Heart right ventricle (tissue), 16 donors: ENCODE results near the gene INPP5A. TPM values are rescaled to one million over a fixed set of nuclear protein-coding genes. Genes with fewer than 3 reads are reported as not detected.

Experiments used
- ATAC-seq, 8 donors: fragments of 200-7000 bp; cut with Tn5 transposase; one replicate each; pipeline ENCODE4 v1.9.1; 2020; ENCODE audit warnings: mild to moderate bottlenecking in 8 of 8, moderate library complexity in 8 of 8, moderate number of reproducible peaks in 1 of 8
- DNase-seq, 2 donors: peaks; one replicate each; pipeline ENCODE4 v3.0.0-alpha.2; 2020
- H3K27ac ChIP-seq, 10 donors: fragments of 200-600 bp; sonication (generic) in 2 of 10; one replicate each; pipeline versions ENCODE4 v1.5.0 to v1.8.0; 2020 to 2022; ENCODE audit warnings: mild to moderate bottlenecking in 3 of 10
- H3K27me3 ChIP-seq, 7 donors: fragments of 200-600 bp; one replicate each; pipeline ENCODE4 v1.8.0; 2021 to 2022; ENCODE audit warnings: mild to moderate bottlenecking in 2 of 7
- H3K36me3 ChIP-seq, 9 donors: fragments of 200-600 bp; sonication (generic) in 1 of 9; one replicate each; pipeline versions ENCODE4 v1.5.0 to v1.8.0; 2020 to 2022; ENCODE audit warnings: mild to moderate bottlenecking in 2 of 9
- H3K4me1 ChIP-seq, 9 donors: fragments of 200-600 bp; sonication (generic) in 1 of 9; one replicate each; pipeline versions ENCODE4 v1.5.0 to v1.8.0; 2020 to 2022; ENCODE audit warnings: mild to moderate bottlenecking in 4 of 9
- H3K4me3 ChIP-seq, 10 donors: fragments of 200-600 bp; sonication (generic) in 2 of 10; one replicate each; pipeline versions ENCODE4 v1.5.0 to v1.8.0; 2020 to 2022; ENCODE audit warnings: mild to moderate bottlenecking in 7 of 10, moderate library complexity in 2 of 10
- H3K9me3 ChIP-seq, 11 donors: fragments of 200-600 bp in 10 of 11; sonication (generic) in 2 of 11; one replicate each; pipeline versions ENCODE4 v1.5.0 to v1.8.0; 2013 to 2022; ENCODE audit warnings: mild to moderate bottlenecking in 2 of 11, control low read depth in 1 of 11, moderate library complexity in 1 of 11
- CTCF ChIP-seq, 9 donors: fragments of 200-600 bp; sonication (generic) in 2 of 9; IDR thresholded peaks; one replicate each; pipeline versions ENCODE4 v1.5.0 to v1.8.0; 2021 to 2022; ENCODE audit warnings: antibody characterized with exemption in 9 of 9, mild to moderate bottlenecking in 5 of 9, moderate library complexity in 1 of 9
- WGBS, 2 donors: extraction: QIAGEN DNeasy Blood & Tissue Kit; methylation state at CpG; one replicate each; pipeline ENCODE4 v1.1.7; 2013; ENCODE audit warnings: inconsistent platforms in 1 of 2; 5-methylcytosine and 5-hydroxymethylcytosine counted together
- intact Hi-C, 10 donors: fragments of 100-400 bp; cut with DNase I; formaldehyde crosslinking; loops; one replicate each; pipeline versions ENCODE4 v1.11.1 to v1.14.2; 2022
- polyA plus RNA-seq, 2 donors: library from polyadenylated mRNA; stranded (reverse); fragments of 200-250 nt; gene quantifications; one replicate each; pipeline ENCODE4 v1.2.3, GENCODE V29; 2013
- total RNA-seq, 10 donors: library from RNA; stranded (reverse); fragmentation: NEBNext Ultra II Directional in 3 of 10; extraction: Animal tissue kit (Norgen Biotek cat#: 25700) in 3 of 10; gene quantifications; one replicate each; pipeline versions ENCODE4 v1.2.1 to v1.2.4, GENCODE V29; 2021 to 2023
- donor health status: Arrhythmogenic right ventricular cardiomyopathy.
- donor health status: ischemic (EF 13 %, LVEDD 7.1; RV severe dilation, severe dysfunction).
- donor health status: healthy with polysubstance abuse.
- donor health status: DM: no; HTN: yes; CAD: no.
- donor health status: DM: no; HTN: no; CAD: no.
- donor health status: ischemic (EF 25% LVEDD 6.9; RV normal size, moderate dysfunction).
- donor health status: ischemic (EF 25% LVEDD 5.7; RV mildly dilated, moderate dysfunction).
- donor health status: healthy.
- donor health status: DM: yes; HTN: yes; CAD: no.
- donor health status: Ischemic cardiomyopathy.
- donor health status: ischemic (EF 35%, LVEDD 5.7; RV mildly dilated, moderate dysfunction).
- donor health status: nonischemic (EF 11% LVEDD 7.7; RV severe dilation, severe dysfunction).
- donor health status: DM: yes; HTN: yes; CAD: no.
- donor health status: PGD.
- donor health status: ischemic (EF 29% LVEDD 5.4; RV normal size, mild dysfunction).
- donor health status: nonischemic (EF 23%, LVEDD 6.1; RV moderate dilation, normal function).

Gene INPP5A
- total and polyA plus RNA-seq, 12 donors = 30.4 to 122 (median 106) TPM

GRCh38 chr10:132810807-132811700, 273.5 kb downstream of the INPP5A start:
- DNase-seq (no peak), ATAC-seq (peak in 2 of 8 donors; percentile 8 to 17)
- intact Hi-C loops = no loop called here
- Histone ChIP-seq H3K27me3 (peaks cover 0 to 65% (median 39%) of the 10 kb centered on the region in 7 donors), H3K9me3 (no peaks in the 10 kb centered on the region), H3K4me3 (no peak overlapping the region), H3K36me3 (no peaks in the 10 kb centered on the region), H3K27ac (no peak overlapping the region), H3K4me1 (no peaks in the 10 kb centered on the region)
- TF ChIP-seq CTCF (IDR thresholded peaks at IDR 0.05) = no peak
- 70 to 71% methylated on average over 33 of the region's 33 CpGs for WGBS, 2 donors

- no peaks in the 10 kb centered on the region for H3K36me3 ChIP-seq
- DNase-seq (no peak), ATAC-seq (peak in 1 of 8 donors; percentile 22)
- WGBS, 2 donors = 77 to 84% methylated on average over 26 of the region's 26 CpGs
- intact Hi-C loops = no loop called here
- no peaks in the 10 kb centered on the region for H3K4me1 ChIP-seq
- peaks cover 0 to 66% (median 46%) of the 10 kb centered on the region in 7 donors for H3K27me3 ChIP-seq
- H3K9me3 ChIP-seq = no peaks in the 10 kb centered on the region
- no peak overlapping the region for H3K4me3 ChIP-seq
- no peak for TF ChIP-seq CTCF (IDR thresholded peaks at IDR 0.05)
- H3K27ac ChIP-seq = no peak overlapping the region
Measured at GRCh38 chr10:132811891-132812481, 274.4 kb downstream of the INPP5A start.

DNA sequence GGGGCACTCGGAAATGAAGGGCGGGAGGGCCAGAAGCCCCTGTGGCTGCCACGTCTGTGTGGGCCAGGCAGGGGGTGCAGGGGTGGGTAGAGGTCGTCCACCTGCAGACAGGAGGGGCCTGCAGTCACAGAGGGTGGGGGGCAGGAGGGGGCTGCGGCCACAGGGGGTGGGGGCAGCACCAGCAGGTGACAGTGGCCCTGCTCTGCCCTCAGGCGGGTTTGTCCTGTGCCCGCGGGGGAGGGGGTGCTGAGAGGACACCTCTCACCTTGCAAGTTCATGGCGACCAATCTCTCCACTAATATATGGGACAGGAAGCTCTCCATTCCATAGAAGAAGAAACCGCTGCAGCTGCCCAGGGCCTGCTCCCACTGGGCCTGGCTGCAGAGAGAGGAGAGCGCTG, 274.9 kb downstream of the INPP5A start:
- WGBS, 2 donors = 67 to 78% methylated on average over 11 of the region's 11 CpGs
- intact Hi-C loops = no loop called here
- DNase-seq = no peak
- TF ChIP-seq CTCF (IDR thresholded peaks at IDR 0.05) = no peak
- H3K27me3 ChIP-seq = peaks cover 0 to 67% (median 52%) of the 10 kb centered on the region in 7 donors
- H3K27ac ChIP-seq = no peak overlapping the region
- no peaks in the 10 kb centered on the region for H3K36me3 ChIP-seq
- no peak overlapping the region for H3K4me3 ChIP-seq
- no peaks in the 10 kb centered on the region for H3K4me1 ChIP-seq
- H3K9me3 ChIP-seq = no peaks in the 10 kb centered on the region
- ATAC-seq = no peak

DNA sequence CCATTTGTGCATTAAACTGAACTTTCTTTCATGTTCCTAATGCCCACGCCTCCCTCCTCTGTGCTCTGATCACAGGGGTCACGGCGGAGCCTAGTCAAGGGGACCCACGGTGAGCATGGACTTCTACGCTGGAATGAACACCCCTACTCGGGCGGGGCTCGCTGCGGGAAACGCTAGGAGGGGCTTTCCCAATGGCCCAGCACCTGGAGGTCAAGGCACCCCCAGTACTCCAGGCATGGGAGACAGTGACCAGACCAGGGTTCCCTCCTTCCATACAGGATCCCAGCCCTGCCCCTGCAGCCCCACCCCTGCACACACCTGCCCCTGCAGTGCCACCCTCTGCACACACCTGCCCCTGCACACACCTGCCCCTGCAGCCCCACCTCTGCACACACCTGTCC, 275.4 kb downstream of the INPP5A start:
- WGBS, 2 donors = 83% methylated on average over 10 of the region's 10 CpGs
- intact Hi-C loops = no loop called here
- DNase-seq = no peak

More for the DNA sequence above, 275.4 kb downstream of the INPP5A start:
- no peak for ATAC-seq
- peaks cover 0 to 69% (median 56%) of the 10 kb centered on the region in 7 donors for H3K27me3 ChIP-seq
- no peak for TF ChIP-seq CTCF (IDR thresholded peaks at IDR 0.05)
- H3K4me1 ChIP-seq = no peaks in the 10 kb centered on the region
- no peak overlapping the region for H3K27ac ChIP-seq
- H3K9me3 ChIP-seq = no peaks in the 10 kb centered on the region
- no peaks in the 10 kb centered on the region for H3K36me3 ChIP-seq
- H3K4me3 ChIP-seq = no peak overlapping the region
